NCI-H2171 treated with DMSO at 0.1 percent for 48 hours (cell line): ENCODE data around the gene HORMAD1.
"Not testable (repeated sequence)": the region's sequence is repeated elsewhere in the genome, so short reads cannot be mapped to it uniquely, and the experiment has no call there.

ENCODE experiments used
- DNase-seq: peaks from one replicate; lab custom pipeline; 2025; lab: John Stamatoyannopoulos, UW

Gene HORMAD1, protein sequence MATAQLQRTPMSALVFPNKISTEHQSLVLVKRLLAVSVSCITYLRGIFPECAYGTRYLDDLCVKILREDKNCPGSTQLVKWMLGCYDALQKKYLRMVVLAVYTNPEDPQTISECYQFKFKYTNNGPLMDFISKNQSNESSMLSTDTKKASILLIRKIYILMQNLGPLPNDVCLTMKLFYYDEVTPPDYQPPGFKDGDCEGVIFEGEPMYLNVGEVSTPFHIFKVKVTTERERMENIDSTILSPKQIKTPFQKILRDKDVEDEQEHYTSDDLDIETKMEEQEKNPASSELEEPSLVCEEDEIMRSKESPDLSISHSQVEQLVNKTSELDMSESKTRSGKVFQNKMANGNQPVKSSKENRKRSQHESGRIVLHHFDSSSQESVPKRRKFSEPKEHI

DNA sequence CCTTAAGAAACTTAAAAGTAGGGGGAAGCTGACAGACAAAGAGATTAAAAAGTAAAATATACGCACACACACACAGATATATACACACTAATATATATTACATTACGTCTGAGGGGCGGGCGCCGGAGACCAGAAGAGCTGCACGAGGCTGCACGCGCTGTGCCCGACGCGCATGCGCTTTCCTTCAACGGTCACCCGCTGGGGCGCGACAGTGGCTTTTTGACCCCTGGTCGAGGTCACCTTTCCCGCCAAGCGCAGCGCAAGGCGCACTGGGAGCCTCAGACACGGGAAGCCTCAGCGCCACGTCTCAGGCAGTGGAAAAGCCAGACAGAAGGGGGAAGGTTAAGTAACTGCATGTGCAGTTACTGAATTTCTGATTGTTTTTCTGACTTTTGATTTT lies at the start of gene HORMAD1:
HORMAD1 (minus strand) TSS at position 193 of the 400 bp plus-strand sequence. CDS start 1,390 bp downstream, outside the sequence.
- no peak for DNase-seq

DNA sequence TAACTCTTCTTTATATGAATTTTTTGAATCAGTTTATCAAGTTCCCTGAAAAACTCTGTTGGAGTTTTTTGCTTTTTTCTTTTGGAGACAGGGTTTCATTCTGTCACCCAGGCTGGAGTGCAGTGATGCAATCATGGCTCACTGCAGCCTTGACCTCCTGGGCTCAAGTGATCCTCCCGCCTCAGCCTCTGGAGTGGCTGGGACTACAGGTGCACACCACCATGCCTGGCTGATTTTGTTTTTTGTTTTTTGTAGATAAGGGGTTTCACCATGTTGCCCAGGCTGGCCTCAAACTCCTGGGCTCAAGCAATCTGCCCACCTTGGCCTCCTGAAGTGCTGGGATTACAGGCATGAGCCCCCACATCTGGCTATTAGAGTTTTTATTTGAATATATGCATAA lies 47.0 kb upstream of the HORMAD1 start:
- not testable (repeated sequence) for DNase-seq

DNA sequence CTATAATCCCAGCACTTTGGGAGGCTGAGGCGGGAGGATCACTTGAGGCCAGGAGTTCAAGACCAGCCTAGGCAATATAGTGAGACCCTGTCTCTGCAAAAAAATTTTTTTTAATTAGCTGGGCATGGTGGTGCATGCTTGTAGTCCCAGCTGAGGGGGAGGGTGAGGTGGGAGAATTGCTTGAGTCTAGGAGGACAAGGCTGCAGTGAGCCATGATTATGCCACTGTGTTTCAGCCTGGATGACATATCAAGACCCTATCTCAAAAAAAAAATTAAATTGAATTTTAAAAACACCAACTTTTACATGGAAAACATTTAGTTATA lies 45.2 kb upstream of the HORMAD1 start:
- not testable (repeated sequence) for DNase-seq

DNA sequence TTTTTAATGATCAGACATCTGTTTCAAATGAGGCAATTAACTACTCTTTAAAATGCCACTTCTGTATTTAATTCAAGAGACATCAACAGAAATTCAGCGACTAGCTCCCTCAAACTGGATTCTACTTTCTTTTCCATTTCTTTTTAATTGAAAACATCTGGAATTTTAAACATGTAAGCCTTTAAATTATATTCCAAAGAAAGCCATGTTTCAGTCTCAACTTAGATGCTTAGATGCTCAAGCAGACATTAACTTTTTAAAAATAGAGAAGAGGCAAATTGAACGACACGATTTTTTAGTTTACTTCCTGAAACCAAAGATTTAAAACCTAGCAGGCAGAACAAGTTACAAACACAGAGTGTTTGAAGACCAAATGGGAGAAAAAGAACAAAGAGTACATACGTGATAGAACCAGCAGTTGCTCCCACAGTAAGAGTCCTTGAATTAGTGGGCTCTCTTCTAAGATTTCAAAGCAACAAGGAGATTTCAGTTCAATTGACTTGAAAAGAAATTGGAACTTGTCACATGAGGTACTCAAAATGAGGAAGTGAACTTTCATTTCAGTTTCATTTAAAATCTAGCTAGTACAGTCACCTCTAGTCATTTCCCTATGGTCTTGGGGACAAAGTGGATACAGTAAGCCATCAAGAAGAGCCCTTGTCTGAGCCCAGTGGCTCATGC lies 44.7 kb upstream of the HORMAD1 start, which contains the start of gene CTSS:
CTSS (minus strand) TSS at position 483 of the 681 bp plus-strand sequence. CDS start 1,015 bp downstream, outside the sequence.
- no peak for DNase-seq

DNA sequence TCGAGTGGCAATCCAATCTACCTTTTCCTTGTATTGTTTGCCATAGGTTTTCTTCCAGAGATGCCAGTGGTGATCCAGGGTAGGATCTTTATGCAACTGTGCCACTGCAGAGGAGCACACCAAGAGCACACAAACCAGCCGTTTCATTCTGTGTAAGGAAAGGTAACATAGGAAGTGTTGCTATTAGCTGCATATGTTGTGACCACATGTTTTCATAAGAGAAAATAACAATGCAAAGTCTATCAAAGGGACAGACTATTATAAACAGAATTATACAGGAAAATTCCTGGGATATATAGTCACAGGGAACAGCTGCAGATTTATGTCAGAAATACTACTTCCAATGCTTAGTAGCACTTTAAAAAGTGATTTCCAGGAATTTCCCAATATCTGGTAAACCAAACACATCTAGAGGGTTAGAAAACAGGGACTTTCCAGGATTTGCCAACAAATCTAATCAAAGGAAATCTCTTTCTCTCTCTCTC lies 44.0 kb upstream of the HORMAD1 start:
- no peak for DNase-seq

DNA sequence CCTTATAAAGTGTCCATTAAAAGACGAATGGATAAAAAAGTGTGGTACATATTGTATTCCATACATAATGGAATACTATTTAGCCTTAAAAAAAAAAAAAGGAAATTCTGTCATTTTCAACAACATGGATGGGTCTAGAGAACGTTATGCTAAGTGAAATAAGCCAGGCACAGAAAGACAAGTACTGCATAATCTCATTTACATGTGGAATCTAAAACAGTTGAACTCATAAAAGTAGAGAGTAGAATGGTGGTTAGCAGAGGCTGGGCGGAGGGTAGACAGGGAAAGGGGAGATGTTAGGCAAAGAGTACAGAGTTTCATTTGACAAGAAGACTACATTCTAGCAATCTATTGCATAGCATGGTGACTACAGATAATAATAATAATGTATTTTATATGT lies 42.3 kb upstream of the HORMAD1 start:
- no peak for DNase-seq

DNA sequence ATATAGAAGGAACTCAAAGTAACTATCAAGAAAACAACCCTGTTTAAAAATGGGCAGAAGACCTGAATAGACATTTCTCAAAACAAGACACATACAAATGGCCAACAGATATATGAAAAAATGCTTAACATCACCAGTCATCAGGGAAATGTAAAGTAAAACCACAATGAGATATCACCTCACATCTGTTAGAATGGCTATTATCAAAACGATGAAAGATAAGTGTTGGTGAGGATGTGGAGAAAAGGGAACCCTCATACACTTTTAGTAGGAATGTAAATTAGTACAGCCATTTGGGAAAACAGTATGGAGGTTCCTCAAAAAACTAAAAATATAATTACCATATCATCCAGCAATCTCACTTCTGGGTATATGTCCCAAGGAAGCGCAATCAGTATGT lies 41.9 kb upstream of the HORMAD1 start:
- no peak for DNase-seq

DNA sequence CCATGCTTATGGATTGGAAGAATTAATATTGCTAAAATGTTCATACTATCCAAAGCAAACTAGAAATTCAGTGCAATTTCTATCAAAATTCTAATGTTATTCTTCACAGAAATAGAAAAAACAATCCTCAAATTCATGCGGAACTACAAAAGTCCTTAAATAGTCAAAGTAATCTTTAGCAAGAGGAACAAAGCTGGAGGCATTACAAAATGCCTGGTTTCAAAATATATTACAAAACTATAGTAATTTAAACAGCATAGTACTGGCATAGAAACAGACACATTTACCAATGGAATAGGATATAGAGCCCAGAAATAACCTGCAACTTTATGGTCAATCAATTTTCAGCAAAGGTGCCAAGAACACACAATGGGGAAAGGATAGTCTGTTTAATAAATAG lies 41.1 kb upstream of the HORMAD1 start:
- DNase-seq: no peak

DNA sequence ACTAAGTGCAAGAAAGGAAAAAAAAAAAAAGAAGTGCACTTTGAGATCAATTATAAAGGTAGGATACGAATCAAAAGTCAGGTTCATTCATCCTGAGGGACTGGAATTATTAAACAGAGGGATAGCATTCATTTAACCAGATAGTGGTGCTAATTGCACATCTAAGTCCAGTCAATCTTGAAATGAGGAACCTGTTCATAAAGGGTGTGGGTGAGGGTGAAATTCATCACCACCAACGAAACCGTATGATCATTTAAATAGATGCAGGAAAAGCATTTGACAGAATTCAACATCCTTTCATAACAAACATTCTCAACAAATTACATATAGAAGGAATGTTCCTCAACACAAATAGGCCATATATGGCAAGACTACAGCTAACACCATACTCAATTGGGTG lies 39.3 kb upstream of the HORMAD1 start:
- DNase-seq: no peak

DNA sequence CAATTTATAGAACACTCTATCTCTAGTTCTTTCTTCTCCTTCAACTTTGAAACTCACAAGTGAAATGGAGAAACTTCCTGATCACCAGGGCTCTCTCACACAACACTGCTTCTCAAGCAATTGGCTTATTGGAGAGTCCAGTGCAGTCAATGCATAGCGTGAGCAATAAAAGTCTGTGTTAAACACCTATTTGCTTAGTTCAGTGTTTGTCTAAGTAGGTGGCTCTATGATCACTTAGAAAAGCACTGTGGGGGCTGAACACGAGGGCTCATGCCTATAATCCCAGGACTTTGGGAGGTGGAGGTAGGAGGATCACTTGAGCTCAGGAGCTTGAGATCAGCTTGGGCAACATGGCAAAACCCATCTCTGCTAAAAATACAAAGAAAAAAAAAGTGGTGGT lies 32.7 kb upstream of the HORMAD1 start:
- DNase-seq: no peak

DNA sequence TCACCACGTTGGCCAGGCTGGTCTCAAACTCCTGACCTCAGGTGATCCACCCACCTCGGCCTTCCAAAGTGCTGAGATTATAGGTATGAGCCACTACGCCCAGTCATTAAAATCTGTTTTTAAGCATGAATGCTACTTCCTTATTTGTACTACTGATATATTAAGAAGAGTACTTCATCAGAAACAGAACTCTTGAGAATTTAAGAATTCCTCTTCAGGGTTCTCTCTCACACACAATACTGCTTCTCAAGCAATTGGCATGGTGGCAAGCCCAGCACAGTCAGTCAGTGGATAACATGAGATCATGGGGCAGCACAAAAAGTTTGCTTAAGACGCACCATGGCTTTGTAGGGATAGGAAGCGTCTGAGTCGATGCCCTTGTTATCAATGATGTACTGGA lies 30.7 kb upstream of the HORMAD1 start:
- DNase-seq: no peak

DNA sequence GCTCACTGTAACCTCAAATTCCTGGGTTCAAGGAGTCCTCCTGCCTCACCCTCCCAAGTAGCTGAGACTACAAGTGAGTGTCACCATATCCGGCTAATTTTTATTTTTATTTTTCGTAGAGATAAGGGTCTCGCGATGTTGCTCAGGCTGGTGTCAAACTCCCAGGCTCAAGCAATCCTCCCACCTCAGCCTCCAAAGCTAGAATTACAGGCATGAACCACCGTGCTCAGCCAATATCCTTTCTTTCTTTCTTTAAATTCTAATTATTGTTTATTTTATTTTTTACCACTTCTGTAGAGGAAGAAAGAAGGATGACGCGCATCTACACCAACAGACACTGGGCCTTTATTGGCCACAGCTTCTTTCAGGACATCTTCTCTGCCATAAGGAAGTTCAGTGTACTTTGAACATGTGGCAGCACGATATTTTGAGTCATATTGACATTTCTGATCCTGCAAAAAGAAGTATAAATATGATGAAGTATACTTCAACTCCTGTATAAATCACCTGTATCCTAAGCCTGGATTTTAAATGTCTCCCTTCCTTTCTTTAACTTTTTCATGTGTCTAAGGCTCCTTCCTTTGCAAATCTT lies 29.1 kb upstream of the HORMAD1 start:
- DNase-seq: no peak

DNA sequence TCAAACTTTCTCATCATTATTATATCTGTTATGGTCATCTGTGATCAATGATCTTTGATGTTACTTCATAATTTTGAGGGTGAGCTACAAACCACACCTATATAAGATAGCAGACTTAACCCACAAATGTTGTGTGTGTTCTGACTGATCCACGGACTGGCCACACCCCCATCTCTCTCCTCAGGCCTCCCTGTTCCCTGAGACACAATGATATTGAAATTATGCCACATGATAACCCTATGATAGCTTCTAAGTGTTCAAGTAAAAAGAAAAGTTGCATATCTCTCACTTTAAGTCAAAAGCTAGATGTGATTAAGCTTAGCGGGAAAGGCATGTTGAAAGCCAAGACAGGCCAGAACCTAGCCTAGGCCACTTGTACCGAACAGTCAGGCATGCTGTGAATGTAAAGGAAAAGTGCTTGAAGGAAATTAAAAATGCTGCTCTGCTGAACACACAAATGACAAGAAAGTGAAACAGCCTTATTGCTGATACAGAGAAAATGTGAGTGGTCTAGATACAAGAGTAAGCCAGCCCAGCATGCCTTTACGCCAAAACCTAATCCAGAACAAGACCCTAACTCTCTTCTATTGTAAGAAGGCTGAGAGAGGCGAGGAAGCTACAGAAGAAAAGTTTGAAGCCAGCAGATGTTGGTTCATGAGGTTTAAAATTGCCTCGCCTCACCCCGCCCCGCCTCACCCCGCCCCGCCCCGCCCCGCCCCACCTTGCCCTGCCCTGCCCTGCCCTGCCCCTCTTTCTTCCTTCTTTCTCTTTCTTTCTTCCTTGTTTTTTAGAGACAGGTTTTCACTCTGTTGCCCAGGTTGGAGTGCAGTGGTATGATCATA lies 28.4 kb upstream of the HORMAD1 start:
- no peak for DNase-seq

DNA sequence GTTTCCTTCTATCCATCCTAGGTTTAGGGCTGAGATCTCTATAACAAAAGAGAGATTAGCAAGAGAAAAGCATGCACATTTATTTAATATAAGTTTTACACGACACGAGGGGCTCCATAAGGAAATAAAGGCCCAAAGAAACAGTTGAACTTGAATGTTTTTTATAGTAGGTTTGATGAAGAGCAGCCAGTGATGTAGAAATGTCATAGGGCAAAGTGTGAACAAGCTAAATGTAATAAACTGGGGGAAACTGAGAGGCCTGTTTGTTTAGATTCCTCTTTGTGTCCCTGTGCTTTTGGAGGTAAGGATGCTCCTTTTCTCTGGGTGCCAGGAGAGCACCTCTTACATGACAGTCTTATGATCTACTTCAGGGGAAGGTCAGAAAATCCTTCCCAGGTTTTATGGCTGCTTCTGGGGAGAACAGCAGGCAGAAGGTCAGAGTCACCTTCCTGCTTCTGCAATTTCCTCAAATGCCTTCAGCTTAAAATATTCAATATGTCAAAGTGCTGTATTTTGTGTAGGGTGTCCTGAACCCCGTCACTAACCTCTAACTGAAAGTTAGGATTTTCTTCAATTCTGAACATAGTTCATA lies 9.5 kb upstream of the HORMAD1 start:
- DNase-seq: no peak

DNA sequence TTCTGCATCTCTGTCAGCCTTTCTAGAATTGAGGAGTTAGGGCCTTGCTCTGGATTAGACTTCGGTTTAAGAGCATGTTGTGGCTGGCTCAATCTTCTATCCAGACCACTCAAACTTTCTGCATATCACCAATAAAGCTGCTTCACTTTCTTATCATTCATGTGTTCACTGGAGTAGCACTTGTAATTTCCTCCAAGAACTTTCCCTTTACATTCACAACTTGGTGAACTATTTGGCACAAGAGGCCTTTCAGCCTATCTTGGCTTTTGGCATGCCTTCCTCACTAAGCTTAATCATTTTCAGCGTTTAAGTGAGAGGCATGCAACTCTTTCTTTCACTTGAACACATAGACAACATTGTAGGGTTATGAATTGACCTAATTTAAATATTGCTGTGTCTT lies 3.6 kb upstream of the HORMAD1 start:
- no peak for DNase-seq

DNA sequence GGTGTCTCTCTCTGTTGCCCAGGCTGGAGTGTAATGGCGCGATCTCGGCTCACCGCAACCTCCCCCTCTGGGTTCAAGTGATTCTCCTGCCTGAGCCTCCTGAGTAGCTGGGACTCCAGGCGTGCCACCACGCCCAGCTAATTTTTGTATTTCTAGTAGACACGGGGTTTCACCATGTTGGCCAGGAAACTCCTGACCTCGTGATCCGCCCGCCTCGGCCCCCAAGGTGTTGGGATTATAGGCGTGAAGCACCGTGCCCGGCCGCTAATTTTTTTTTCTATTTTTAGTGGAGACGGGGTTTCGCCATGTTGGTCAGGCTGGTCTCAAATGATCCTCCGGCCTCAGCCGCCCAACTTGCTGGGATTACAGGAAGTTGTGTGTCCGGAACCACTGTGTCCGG lies 597 bp downstream of the HORMAD1 start:
- DNase-seq: no peak

DNA sequence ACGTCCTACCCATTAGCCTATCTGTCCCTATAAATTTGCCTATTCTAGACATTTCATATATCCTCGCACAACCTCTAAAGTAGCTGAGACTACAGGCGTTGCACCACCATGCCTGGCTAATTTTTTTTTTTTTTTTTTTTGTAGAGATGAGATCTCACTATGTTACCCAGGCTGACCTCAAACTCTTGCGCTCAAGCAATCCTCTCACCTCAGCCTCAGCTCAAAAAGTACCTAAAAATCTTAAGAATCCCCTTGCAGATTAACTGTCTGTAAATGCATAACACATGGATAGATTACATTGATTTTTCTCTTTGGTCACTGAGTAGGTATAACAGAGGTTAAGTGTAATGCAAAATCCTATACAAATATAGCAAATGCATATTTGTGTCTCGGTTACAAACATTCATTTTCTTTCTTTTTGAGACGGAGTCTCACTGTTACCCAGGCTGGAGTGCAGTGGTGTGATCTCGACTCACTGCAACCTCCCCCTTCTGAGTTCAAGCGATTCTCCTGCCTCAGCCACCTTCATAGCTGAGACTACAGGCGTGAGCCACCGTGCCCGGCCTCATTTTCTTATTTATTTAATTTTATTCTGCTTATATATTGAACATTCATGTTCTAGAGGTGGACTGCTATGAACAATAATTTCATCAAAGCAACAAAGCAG lies 2.3 kb downstream of the HORMAD1 start:
- no peak for DNase-seq

DNA sequence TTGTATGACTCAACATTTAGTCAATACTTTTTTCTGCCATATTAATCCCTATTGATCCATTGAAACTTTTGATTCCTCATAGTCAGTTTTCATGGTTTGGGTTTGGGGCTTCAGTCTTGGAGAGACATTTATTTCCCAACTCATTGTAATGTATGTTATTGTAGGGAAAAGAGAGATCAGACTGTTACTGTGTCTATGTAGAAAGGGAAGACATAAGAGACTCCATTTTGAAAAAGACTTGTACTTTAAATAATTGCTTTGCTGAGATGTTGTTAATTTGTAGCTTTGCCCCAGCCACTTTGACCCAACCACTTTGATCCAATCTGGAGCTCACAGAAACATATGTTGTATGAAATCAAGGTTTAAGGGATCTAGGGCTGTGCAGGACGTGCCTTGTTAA lies 11.7 kb downstream of the HORMAD1 start:
- DNase-seq: not testable (repeated sequence)

DNA sequence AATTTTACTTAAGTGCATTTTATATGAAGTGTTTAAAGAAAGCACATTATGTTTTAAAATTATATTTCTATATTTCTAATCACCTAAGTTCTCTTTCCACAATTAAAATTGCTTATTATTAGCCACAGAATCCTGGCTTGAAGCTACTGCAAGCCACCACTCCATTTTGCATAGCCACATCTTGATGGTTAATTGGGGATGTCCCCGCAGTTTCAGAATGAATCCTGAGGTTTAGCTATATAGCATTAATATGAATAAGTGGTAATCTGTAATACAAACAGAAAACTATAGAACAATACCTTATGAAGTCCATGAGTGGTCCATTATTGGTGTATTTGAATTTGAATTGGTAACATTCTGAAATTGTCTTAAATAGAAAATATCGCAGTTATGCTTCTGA lies 12.1 kb downstream of the HORMAD1 start:
- DNase-seq: no peak

DNA sequence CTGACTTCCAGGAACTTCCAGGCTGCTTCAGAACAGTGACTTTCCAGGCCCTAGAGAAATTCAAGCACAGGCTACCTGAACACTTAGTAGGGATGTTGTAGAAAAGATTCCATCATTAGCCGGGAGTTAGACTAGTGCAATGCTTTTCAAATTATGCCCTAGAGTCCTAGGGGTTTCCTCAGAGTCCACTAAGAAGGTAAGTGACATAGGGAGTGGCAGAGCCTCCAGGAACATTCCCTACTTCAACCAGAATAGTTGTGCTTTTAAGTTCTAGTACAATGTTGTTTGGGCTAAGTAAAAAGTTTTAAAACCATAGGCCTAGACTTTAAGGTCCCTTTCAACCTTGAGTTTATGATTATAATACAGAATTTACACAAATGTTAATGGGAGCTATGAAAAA lies 14.6 kb downstream of the HORMAD1 start:
- DNase-seq: no peak

DNA sequence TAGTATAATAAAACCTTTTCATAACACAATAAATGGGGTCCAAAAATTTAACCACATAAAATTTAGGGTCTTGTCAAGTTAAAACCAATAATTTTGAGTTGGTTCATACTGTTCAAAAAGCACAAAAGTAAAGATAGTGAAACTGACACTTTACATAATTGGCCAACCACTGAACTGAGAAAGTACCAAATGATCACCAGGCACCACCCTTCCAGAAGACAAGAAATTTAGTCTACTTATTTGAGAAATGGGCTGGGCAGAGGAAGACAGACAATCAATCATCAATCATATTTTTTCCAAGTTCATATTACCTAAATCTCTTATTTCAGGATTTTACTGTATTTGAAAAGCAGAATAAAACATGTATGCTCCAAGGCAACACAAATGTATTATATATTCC lies 17.3 kb downstream of the HORMAD1 start:
- no peak for DNase-seq
